Activated CD4-positive, alpha-beta T cell treated with anti-CD3 and anti-CD28 coated beads, Interleukin-2, Interleukin-4, amounts not matched to agents 100 ng/mL and 50 ng/mL, durations not matched to agents 16 hours and 8 hours (primary cell): ENCODE measurements around the gene TLCD1.

ENCODE experiments used
- DNase-seq: peaks from one replicate; pipeline ENCODE4 v3.0.0-alpha.2; 2020; ENCODE audit warnings: low spot score

Gene TLCD1

DNA sequence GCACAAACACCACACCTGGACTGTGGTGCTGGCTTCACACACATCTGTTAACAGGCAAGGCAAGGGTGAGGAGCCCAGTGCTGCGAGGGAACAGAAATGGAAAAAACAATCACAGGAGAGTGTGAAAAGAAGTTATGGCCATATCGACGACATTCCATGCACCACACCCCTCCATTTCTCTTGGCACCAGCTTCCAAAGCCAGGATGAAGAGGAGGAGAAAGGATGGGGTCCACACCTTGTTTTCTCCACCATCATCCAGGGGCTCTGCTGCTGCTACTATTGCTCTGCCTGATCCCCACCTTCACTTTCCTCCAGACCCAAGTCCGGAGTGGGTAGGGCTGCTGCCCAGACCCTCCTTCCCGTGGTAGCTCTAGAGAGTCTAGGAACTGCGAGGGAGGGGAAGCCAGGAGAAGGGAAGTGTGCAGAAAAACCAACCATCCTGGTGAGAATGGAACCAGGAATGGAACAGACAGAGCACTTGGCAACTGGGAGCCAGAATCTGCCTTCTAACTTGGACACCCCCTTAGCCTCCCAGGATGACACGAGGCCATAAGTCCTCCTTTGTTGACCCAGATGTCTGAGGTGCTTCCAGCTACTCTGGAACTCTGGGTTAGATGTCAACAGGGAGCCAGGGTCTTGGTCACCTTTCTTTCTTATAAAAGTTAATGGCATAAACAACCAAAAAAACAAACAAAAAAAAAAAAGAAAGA lies 13.2 kb downstream of the TLCD1 start:
- DNase-seq: no peak

DNA sequence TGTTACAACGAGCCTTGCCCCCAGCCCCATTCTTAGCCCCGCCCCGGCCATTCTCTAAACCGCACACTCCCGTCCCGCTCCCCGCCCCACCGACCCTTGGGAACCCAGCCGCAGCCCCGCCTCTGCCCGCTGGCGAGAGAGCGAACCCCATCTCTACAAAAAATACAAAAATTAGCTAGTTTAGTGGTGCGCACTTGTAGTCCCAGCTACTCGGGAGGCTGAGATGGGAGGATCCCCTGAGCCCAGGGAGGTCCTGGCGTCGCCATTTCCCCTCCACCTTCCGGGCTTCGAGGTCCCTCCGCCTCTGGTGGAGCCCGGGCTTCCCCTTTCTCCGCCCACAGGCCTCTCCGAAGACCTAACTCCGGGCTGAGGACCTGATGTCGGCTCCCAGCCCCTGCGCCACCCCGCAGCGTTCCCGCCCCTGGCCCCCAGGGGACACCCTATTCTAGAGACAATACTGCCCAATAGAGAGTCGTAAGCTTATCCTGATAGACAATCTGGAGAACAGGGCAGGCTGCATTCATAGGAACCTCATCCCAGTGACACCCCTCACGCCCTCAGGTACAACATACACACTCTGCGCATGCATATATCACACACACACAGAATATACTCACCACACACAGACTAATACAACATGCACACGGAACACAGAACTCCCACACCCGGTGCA lies 13.9 kb downstream of the TLCD1 start:
- peak; percentile 65 for DNase-seq

DNA sequence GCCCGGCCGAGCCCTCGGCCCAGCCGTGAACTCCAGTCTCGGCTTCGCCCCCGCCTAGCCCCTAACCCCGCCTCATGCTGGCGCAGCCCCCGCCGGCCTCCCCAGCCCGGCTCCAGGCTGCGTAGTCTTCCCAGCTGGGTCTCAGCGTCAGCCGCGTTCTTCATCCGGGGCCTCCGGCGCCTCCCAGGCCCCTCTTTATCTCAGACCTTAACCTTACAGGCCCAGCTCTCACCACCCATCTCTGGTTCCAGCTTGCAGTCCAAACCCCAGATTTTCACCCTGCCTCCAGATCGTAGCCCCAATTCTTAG lies 14.4 kb downstream of the TLCD1 start, which contains the start of gene PROCA1:
TSS of gene PROCA1 (minus strand) at position 166 of the 309 bp plus-strand sequence. CDS start 228 bp downstream, outside the sequence.
- no peak for DNase-seq

DNA sequence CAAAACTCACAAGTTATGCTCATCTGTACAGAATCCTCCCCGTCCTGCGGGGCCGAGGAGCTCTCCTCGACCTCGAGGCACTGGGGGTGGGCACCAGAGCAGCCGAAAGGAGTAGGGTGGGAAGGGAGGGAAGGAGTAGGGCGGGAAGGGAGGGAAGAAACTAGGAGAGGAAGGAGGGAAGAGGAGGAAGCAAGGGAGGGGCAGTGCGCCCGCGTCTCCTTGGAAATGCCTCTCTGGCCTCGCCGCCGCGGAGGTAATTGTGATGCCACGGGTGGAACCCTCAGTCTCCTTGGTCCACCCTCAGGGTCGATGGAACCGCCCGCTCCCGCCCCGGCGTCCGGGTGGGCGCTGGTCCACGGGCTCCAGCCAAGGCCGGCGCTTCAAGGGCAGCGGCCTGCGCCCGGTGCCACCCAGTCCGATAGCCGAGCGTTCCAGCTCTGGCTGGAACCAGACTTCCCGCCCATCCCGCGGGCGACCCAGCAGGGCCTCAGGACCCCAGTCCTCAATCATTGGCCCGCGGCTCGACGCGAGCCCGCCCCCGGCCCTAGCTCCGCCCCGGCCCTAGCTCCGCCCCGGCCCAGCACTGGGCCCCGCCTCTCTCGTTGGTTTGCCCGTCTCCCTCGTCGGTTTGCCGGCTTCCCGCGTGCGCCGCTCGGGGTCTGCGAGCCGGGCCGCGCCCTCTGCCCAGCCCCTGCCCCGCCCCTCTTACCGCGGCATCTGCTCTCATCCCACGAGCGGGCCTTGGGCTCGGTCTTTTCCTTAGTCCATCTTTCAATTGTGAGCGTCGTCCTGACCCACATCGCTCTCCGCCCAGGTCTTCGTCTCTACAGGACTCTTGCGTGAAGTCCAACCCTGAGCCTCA lies 14.9 kb downstream of the TLCD1 start:
- DNase-seq: peak; percentile 93

DNA sequence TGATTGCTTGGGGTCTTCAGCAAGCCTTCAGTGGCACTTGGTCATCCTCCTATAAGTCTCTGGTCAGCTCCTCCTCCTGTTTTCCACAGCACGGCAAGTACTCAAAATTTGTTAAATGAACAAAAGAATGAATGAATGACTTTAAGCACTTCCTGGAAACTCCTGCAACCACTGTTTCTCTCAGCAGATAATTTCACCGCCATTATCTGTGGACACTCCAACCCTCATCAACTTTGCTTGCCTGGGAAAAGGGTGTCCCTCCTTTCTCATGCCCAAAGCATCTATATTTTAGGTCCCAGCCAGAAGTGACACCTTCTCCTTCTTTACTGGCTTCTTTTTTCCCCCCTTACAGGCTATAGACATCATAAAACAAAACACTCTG lies 18.7 kb downstream of the TLCD1 start:
- no peak for DNase-seq

DNA sequence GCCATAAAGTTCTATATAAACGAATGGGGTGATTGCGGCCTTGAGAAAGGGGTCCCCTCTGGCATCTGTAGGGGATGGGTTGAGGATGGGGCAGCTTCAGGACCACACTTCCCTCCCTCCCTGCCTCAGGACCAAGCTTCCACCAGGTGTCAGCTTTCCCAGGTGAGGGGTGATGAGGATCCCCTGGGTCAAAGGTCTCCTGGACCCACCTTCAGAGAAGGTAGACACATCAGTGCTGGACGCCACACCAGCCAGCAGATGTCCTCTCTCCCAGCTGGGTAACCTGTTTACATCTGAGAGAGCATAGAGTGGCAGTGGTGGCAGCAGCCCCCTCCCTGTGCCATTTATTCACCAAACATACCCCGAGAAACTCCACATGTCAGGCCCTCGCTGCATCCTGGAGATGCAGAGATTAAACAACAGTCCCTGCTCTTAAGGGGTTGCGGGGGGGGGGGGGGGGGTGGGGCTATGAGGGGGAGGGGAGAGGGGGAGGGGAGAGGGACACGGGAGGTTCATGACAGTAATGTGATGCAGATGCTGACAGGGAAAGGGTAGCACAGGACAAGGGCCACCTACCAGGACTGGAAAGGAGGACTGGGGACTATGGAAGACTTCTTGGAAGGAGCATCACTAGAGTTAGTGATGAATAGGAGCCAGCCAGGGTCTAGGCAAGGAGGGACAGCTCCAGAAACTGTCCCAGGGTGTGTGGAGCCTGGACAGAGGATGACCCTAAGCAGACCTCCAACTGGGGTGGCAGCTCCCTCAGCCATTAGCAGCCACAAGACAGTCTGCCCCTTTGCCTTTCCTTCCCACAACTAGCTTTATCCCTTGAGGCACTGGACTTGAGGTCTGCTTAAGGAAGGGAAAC lies 19.3 kb downstream of the TLCD1 start:
- no peak for DNase-seq

DNA sequence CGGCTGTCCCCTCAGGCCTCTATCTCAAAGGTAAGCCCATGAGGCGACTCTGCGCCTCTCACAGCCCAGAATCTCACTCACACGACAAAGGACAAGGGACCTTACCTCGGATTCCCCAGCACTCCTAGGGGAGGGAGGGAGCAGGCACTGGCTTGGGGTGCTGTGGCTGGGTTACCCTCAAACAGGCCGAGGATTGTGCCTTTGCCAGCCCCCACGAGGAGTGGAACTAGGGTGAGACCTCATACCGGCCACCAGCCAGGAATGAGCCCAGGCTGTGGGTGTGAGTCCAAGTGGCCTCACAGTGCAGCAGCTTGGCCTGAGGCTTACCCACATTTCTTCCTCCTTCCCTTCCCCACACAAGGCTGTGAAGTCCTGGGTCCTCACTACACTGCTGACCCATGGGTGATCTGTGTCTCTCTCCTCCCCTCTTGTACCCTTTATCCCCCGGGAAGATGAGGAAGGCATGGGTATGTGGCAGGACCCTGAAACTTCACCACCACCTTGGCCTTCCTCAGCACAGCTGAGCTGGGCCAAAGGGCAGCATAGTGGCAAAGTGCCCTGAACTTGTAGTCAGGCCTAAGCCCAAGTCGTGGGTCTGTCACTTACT lies 20.2 kb downstream of the TLCD1 start:
- no peak for DNase-seq

DNA sequence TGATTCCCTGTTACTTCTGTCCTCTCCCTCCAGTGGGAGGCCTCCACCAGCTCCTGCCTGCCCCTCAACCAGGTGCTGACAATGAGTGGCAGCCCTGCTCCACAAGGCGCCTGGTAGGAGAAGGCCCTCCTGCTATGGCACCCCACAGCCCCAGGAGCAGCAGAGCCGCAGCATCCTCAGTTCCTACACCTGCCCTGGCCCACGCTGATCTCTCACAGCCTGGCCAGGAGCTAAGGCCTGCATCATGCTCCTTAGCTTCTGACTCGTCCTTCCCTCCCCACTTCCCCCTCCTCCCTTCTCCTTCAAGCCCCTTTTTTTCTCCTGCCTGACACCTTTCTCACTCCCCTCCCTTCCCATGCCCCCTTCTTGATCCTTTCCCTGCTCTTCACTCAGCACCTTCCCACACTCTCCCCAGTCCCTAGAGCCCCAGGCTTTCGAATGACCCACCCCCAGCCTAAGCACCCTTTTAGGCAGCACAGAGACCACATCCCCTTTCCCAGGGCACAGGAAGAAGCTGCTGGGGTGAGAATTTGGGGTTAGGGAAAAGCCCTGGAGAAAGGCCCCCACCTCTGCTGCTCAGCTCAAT lies 20.9 kb downstream of the TLCD1 start:
- no peak for DNase-seq

DNA sequence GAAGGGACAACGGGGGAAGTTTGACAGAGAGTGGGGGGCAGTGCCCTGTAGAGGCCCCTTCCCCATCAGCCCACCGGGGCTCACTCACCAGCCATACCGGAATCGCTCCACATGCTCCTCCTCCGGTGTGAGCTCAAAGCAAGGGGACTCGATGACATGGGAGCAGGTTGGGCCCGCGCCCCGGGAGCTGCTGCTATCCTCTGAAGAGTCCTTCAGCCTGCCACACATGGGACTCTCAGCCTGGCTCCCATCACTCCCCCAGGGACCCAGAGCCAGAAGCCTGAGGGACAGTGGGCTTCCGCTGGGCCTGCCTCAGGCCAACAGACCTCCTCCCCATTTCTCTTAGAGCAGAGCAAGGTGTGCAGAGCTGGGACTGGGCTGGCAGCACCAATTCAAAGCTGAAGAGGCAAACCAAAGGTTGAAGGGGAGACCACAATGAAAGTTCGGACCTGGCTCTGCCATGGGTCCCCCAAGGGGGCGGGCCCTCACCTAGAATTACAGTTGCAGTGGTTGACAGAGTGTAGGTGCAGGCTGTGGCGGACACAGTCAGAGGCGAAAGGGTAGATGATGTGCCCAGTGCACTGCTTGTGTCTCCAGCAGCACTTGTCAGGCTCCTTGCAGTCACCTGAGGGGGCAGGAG lies 21.7 kb downstream of the TLCD1 start:
- DNase-seq: no peak

DNA sequence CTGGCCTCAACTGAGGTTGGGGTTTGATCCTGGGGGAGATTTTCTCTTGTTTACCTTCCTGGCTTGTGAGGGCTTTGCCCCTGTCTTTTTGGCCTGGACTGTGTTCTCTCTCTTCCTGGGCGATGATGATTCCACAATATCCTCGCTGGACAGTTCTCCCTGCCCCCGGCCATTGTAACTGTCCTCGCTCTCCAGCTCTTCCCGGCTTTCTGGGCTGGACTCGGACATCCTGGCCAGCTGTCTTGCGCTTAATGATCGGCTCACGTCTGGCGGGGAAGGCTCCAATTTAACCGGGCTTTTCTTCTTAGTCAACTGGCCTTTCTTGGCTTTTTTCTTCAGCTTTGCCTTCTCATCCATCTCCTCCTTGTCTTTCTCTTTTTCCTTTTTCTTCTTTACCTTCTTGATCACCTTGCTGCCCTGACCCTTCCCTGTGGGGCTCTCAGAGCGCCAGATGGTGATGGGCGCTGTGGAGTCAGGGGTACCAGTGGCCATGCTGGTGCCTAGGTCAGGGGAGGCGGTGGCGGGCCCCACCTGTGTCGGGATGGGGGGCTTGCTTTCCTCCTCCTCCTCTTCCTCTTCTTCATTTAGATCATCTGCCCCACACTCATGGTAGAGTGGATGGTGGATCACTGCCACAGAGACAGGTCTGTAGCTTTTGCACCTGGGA lies 22.3 kb downstream of the TLCD1 start:
- no peak for DNase-seq

DNA sequence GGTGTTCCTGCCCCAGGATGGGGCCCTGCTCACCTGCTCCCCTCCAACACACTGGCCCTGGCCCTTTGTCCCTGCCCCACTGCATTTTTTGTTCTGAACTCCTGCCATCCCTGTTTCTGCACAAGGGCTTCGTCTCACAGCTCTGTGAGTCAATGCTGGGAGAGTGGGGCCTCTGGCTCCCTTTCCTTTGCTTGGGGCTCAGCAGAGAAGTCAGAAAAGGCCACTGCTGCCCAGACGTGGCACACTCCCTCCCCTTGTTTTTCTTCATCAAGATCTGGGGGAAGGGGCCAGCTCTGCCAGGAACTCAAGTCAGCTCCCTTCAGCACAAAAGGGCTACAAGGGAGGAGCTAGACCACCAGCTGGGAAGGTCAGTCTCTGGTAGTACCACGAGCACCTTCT lies 23.3 kb downstream of the TLCD1 start:
- DNase-seq: no peak

DNA sequence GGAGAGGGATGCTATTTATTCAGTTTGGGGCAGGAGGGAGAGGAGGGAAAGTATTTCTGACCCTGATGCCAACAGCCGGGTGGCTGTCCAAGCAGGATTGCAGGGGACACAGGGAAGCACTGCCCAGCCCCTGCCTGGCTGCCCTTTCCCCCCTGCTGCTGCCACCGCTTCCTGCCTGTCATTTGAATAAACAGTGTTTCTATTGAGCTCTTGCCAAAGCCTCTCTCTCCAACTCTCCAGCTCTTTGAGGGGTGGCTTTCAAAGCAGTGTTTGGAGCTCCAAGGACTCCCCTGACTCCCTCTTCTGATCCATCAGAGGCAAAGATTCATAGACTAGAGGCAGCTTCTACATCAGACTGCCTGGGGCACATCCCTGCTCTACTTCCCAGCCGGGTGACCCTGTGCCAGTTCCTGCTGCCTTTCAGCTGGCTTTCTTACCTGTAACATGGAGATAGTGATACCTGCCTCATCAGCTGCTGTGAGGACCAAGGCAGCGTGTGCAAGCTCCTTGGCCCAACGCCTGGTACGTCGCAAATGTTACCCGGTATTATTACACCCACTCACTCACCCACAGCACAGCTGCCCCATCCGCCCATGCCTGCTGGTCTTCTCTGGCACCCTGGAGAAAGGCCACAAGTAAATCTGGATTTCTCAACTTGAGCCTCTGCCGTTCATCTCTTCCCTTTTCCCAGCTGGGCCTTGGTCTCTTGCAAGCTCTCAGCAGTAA lies 23.8 kb downstream of the TLCD1 start:
- DNase-seq: no peak

DNA sequence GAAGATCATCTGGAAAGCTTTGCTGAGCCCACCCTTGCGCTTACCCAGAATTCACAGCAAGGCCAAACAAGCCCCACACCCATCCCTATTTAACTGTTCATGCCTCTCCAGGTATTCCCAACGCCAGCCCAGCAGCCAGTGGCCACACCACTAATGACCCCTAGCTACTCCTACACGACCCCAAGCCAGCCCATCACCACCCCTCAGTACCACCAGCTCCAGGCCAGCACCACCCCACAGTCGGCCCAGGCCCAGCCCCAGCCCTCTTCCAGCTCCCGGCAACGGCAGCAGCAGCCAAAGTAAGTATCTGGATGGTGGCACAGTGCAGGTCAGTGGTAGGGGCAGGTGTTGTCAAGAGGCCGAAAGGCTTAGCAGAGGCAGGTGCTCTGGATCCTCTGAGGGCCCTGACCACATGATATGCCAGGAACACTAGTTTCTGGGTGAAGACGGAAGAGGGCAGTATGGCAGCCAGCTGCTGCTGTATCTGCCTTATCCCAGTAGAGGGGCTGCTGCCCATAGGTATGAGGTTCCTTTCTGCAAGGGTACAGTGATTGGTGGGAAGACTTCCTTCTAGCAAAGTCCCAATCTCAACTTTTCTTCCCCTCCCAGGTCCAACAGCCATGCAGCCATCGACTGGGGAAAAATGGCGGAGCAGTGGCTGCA lies 25.1 kb downstream of the TLCD1 start:
- no peak for DNase-seq

DNA sequence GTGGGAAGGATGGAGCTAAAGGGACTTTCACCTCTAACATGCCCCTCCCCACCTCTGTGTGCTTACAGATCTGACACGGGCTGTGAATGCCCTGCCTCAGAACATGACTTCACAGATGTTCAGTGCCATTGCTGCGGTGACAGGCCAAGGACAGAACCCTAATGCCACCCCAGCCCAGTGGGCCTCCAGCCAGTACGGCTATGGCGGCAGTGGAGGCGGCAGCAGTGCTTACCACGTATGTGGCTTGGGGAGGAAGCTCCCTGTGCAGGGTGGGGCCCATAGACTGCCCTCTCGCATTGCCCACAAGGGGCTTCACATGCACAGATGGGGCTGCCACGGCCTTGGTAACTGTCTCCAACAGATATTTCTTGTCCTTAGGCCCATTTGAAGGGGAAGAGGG lies 25.8 kb downstream of the TLCD1 start:
- DNase-seq: no peak

DNA sequence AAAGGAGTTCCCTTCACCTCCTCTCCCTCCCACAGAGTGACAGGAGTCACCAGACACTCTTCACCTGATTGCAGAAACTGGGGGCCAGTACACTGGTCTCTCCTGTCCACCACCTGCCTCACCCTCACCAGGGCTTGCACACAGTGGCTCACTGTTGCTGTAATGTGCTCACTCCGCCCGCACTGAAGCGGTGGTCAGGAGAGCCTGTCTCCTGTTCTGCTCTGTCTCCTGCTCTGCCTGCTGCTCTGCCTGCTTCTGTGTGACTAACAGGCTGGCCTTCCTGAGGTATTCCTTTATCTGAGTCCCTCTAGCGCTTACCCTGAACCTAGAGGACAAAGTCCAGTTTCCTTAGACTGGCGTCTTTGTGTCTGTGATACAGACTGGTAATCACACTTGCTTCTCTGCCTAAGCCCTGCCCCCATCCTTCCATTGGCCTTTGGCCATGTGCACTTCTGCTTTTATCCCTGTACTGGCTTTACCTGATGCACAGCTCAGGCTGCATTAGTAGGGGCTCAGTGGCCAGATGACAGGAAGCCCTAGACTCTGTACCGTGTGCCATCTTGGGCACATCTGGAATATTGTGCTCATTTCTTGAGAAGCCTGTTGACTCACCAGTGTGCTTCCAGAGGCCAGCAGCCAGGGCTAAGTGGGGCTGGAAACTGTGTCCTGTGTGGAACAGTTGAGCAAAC lies 27.6 kb downstream of the TLCD1 start:
- DNase-seq: no peak

DNA sequence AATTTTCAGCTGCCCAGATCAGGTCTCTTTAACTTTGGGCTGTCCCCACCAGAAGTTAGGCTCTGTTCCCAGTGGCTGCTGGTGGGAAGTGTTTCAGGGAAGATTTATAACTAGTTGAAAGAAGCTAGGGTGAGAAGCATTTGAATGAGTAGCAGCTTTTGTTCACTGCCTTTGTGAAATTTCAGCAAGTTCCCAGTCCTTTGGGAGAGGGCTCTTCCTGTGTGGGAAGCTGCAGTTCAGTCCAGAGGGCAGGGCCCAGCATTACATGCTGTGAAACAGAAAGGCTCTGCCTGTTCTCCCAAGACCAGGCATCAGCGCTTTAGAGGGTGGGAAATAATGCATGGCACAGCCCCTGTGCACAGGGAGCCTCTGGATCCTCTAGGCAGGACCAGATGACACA lies 32.2 kb downstream of the TLCD1 start:
- no peak for DNase-seq

DNA sequence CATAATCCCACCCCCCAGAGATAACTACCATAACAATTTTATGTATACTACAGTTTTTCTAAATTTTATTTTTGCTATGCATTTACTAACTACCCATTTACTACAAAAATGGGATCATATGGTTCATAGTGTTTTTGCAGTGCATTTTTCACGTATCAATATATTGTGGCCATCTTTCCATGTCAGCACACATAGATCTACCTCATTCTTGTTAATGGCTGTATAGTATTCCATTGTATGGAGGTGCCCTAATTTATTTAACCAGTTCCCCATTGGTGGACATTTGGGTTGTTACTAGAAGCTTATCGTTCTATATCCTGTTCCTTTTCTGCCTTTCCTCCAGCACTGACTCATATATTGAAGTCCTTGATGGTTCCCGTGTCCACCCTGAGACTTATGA lies 37.0 kb downstream of the TLCD1 start:
- DNase-seq: no peak

DNA sequence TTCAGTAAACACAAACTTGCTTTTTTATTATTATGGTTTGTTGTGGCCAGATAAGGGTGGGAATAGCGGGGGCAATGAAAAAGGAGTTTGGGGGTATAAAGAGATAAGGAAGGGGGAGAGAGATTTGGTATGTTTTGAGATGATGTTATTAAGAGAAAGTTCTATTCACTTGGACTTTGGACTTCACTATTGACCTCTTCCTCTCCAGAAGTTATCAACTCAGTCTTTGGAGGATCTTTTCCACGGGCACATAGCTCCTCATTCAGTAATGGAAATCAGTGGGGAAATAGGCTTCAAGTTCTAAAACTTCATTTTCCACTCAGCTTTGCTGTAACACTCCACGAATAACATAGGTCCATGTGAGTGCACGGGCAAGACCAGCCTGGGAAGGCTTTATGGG lies 37.6 kb downstream of the TLCD1 start:
- DNase-seq: no peak
